ENCODE measurements around the gene KLHL18.

The KLHL18 gene

GRCh38 chr3:47259114-47259513, 23.6 kb upstream of the KLHL18 start:
- TF ChIP-seq CTCF (IDR thresholded peaks at IDR 0.05; ENCODE audit: insufficient read depth, low read length, poor library complexity, severe bottlenecking), result no peak
- Histone ChIP-seq H3K27me3 (replicated peaks; ENCODE audit: control insufficient read depth, insufficient read depth, low read length) (no peaks in the 10 kb centered on the region), H3K36me3 (ENCODE audit: control insufficient read depth, insufficient read depth, low read length) (no peaks in the 10 kb centered on the region), H3K4me3 (replicated peaks; ENCODE audit: low read depth, low read length) (no peak overlapping the region)
- DNase-seq (ENCODE audit: extremely low read depth, insufficient read length), result no peak

GRCh38 chr3:47260605-47261004, 22.1 kb upstream of the KLHL18 start:
- H3K36me3 ChIP-seq (ENCODE audit: control insufficient read depth, insufficient read depth, low read length), result no peaks in the 10 kb centered on the region
- no peak for TF ChIP-seq CTCF (IDR thresholded peaks at IDR 0.05; ENCODE audit: insufficient read depth, low read length, poor library complexity, severe bottlenecking)
- H3K4me3 ChIP-seq (replicated peaks; ENCODE audit: low read depth, low read length), result no peak overlapping the region
- no peaks in the 10 kb centered on the region for H3K27me3 ChIP-seq (replicated peaks; ENCODE audit: control insufficient read depth, insufficient read depth, low read length)
- no peak for DNase-seq (ENCODE audit: extremely low read depth, insufficient read length)

- DNase-seq (ENCODE audit: extremely low read depth, insufficient read length), result no peak
Observed at GRCh38 chr3:47261301-47261700, 21.4 kb upstream of the KLHL18 start.

GRCh38 chr3:47265008-47265407, 17.7 kb upstream of the KLHL18 start:
- TF ChIP-seq CTCF (IDR thresholded peaks at IDR 0.05; ENCODE audit: insufficient read depth, low read length, poor library complexity, severe bottlenecking), result no peak
- DNase-seq (ENCODE audit: extremely low read depth, insufficient read length), result no peak
- no peaks in the 10 kb centered on the region for H3K27me3 ChIP-seq (replicated peaks; ENCODE audit: control insufficient read depth, insufficient read depth, low read length)
- no peaks in the 10 kb centered on the region for H3K36me3 ChIP-seq (ENCODE audit: control insufficient read depth, insufficient read depth, low read length)
- H3K4me3 ChIP-seq (replicated peaks; ENCODE audit: low read depth, low read length), result no peak overlapping the region

More at GRCh38 chr3:47261301-47261700, 21.4 kb upstream of the KLHL18 start:
- TF ChIP-seq CTCF (IDR thresholded peaks at IDR 0.05; ENCODE audit: insufficient read depth, low read length, poor library complexity, severe bottlenecking), result no peak
- Histone ChIP-seq H3K36me3 (ENCODE audit: control insufficient read depth, insufficient read depth, low read length) (no peaks in the 10 kb centered on the region), H3K4me3 (replicated peaks; ENCODE audit: low read depth, low read length) (no peak overlapping the region), H3K27me3 (replicated peaks; ENCODE audit: control insufficient read depth, insufficient read depth, low read length) (no peaks in the 10 kb centered on the region)

GRCh38 chr3:47265725-47266428, 16.9 kb upstream of the KLHL18 start:
- no peak for TF ChIP-seq CTCF (IDR thresholded peaks at IDR 0.05; ENCODE audit: insufficient read depth, low read length, poor library complexity, severe bottlenecking)

More at GRCh38 chr3:47265725-47266428, 16.9 kb upstream of the KLHL18 start:
- DNase-seq (ENCODE audit: extremely low read depth, insufficient read length), result no peak
- no peaks in the 10 kb centered on the region for H3K27me3 ChIP-seq (replicated peaks; ENCODE audit: control insufficient read depth, insufficient read depth, low read length)
- no peaks in the 10 kb centered on the region for H3K36me3 ChIP-seq (ENCODE audit: control insufficient read depth, insufficient read depth, low read length)
- H3K4me3 ChIP-seq (replicated peaks; ENCODE audit: low read depth, low read length), result no peak overlapping the region
